HG02763 (cell line): ENCODE measurements around the gene AAGAB.

ENCODE experiments used
- ATAC-seq: cut with Tn5 transposase; IDR thresholded peaks from one replicate; pipeline ENCODE4 v1.9.1; 2021; ENCODE audit warnings: mild to moderate bottlenecking, moderate library complexity; ENCODE audit not compliant: unreplicated experiment

Gene AAGAB

DNA sequence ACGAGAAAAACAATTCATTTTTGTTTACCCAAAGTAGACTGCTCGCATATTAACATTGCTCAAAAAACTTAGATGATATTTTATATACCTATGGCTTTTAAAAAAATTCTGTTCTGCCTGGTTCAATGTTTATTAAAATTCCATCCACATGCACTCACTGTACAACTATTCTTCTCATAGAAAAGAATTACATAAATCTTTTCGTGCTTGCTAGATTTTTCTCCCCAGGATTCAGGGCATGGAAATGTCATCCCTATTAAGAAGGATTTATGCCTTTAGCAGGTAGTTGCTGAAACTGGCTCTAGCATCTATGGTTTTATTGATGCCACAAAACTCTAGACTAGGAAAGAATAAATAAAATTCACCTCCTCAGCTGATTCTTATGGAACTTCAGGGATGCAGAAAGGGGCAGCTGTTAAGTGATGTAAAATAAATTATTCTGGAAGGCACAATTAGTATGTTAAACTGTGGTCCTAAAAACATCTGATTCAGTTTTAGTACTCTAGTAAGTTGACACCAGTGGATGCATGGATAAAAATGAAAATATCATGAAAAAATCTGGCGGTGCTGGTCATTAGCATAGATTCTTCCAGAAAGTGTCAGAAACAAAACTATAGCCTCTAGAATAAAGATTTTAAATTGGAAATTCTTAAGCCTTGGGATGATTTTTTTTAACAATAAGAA is 41.6 kb downstream of the AAGAB start:
- ATAC-seq, result no peak

DNA sequence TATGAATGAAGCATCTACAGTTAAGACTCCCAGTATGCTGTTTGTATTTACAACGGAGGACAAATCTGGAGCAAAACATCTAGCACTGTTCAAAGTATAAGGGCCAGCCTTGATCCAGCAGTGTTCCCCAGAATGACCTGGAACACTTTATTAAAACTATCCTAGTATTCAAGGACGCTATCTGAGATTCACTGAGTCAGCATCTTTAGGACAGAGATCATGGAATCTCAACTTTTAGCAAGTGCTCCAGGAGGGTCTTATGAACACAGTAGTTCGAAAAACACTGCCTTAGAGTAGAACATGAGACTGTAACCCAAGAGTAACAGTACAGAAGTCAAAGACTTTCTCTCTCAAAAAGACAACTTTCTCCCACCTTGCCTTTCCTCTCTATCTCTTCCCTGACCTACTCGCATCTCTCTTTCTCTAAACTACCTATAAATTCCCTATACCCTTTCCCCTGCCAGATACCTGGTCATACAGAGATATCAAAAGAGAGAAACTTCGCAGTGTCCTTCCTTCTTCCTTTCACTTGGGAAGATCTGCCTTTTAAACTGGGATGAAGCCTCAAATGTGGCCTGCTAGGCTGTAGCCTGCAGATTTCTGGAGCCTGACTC is 43.8 kb downstream of the AAGAB start:
- ATAC-seq, result no peak

DNA sequence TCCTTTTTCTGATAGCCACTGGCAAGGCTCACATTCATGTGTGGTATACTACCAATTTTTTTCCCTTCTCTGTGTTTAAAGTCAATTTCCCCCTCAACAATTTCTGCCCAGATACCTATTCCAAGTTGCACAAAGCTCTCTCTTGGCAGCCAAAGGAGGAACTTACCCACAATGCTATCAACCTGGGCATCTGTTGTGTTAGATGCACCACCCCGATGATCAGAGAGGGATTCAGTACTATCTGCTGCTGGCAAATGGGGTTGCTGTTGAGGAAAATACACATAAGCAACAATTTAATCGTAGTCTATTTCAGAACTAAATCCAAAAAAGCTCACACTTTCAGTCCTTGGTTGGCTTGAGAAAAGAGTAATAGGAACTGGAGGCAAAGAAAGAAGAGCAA is 46.1 kb downstream of the AAGAB start:
- no peak for ATAC-seq

DNA sequence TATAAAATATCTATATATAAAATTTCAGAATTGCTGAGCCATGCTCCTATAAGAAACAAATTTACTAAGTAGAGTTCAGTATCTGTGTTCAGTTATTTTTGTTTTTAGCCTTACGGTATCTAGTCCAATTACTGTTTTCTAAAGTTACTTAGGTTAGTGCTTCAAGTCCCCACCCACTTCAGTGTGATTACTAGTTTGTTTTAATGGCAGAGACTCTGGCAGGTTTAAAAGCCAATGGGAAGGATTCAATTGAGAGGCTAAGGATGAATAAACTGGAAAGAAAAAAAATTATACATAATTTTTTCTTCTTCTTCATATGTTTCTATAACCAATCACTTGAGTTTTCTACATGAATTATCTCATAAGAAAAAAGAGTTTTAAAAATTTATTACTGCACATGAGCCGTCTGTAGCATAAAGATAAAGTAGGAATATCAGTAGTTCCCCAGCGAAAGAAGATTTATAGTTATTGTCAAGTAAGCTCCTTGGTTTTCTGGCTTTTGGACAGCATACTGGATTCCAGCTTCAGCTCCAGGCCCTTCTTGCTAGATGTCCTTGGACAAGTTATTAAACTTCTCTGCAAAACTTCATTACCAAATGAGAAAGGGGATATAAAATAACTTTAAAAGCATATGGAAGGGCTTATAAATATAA is 46.8 kb downstream of the AAGAB start:
- no peak for ATAC-seq

- ATAC-seq, result no peak
Observed at GRCh38 chr15:67202991-67203390, 51.5 kb downstream of the AAGAB start.

GRCh38 chr15:67202091-67202490 is 52.4 kb downstream of the AAGAB start:
- no peak for ATAC-seq

GRCh38 chr15:67201136-67201535 is 53.3 kb downstream of the AAGAB start:
- ATAC-seq, result no peak

- no peak for ATAC-seq
Observed at GRCh38 chr15:67199881-67200763, 54.3 kb downstream of the AAGAB start.

DNA sequence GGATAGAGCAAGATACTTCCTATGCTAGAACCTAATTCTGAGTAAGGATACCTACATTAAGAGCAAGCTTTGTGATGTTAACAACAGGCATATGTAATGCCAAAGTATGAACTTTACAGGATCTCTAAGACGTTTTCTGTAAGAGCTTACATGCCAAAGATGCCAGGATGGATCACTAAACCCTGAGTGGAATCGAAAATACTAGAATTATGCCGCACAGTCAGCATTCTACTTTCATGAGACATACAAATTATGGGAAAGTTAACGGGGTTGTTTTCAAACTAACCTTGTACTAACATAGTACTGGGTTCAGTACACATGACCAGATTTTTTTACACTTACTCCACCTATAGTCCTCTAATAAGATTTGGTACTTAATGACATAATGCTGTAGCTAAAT is 55.1 kb downstream of the AAGAB start:
- no peak for ATAC-seq

DNA sequence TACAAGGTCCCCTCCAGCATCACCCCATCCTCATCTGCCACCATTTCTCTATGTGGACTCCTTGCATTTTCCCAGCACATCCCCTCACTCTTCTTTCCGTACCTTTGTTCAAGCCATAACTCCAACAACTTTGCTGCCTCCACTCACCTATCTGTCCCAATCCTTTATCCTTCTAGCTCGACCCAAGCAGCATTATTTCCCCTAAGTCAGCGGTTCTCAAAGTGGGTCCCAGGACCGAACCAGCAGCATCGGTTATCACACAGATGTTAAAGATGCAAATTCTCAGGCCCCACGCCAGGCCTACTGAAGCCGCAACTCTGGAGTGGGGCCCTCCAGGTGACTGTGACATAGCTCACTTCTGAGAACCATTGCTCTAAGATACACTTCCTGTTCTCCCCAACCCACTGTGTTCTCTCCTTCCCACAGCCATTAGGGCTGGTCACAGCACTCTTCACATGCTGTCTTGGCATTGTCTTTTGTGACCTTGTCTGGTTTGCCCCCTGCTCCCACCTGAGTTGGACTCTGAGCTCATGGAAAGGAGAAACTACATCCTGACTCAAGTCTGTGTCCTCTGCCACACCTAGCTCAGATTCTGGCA is 56.2 kb downstream of the AAGAB start:
- no peak for ATAC-seq

GRCh38 chr15:67197364-67197695 is 57.1 kb downstream of the AAGAB start:
- ATAC-seq, result no peak

GRCh38 chr15:67196672-67197363 is 57.6 kb downstream of the AAGAB start:
- no peak for ATAC-seq

GRCh38 chr15:67196222-67196621 is 58.2 kb downstream of the AAGAB start:
- no peak for ATAC-seq

- no peak for ATAC-seq
Observed at GRCh38 chr15:67195305-67195704, 59.2 kb downstream of the AAGAB start.

DNA sequence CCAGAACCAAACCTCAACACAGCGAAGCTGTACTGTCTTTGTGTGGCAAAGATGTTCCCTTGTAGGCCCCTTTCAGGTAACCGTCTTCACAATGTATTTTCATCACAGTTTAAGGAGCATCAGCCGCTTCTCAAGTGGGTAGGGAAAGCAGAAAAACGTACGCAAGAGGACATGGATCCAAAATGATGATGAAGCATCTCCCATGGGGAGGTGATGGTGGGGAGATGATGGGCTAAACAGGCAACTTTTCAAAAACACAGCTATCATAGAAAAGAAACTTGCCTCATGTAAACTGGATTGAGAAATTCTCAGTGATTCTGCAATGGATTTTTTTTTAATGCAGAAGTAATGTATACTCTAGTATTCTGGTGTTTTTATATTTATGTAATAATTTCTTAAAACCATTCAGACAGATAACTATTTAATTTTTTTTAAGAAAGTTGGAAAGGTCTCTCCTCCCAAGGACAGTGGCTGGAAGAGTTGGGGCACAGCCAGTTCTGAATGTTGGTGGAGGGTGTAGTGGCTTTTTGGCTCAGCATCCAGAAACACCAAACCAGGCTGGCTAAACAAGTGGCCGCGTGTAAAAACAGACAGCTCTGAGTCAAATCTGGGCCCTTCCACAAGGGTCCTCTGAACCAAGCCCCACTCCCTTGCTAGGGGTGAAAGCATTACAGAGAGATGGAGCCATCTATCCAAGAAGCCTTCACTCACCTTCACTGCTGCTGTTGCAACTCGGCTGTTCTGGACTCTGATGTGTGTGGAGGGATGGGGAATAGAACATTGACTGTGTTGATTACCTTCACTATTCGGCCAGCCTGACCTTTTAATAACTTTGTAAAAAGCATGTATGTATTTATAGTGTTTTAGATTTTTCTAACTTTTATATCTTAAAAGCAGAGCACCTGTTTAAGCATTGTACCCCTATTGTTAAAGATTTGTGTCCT is 60.0 kb downstream of the AAGAB start:
- no peak for ATAC-seq

DNA sequence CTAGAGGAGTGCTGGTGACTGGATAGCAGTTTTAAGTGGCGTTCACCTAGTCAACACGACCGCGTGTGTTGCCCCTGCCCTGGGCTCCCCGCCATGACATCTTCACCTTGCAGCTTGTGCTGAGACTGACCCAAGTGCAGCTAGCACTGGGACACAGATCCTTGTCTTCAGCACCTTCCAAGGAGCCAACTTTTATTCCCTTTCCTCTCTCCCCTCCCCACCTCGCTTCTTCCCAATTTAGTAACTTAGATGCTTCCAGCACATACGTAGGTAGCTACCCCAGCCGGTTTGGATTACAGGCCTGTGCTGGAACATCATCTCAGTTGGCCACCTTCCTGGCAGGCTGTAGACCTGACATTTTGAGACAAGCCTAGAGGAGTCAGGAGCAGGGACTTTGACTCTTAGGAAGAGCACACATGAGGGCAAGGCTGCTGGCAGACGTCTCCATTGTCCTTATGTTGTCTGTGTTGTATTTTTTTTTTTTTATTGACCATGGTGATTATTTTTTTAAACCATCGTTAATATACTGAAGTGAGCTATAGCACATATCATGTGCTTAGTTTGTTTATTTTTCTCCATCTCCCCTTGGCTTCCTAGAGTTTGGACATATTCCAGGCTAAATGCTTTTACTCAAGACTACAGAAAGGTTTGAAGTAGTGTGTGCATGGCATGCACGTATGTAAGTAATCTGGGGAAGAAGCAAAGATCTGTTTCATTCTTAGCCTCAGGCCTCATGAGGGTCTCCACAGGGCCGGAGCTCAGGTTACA is 61.1 kb downstream of the AAGAB start:
- ATAC-seq, result no peak

- ATAC-seq, result no peak
Observed at GRCh38 chr15:67192185-67192820, 62.2 kb downstream of the AAGAB start.

DNA sequence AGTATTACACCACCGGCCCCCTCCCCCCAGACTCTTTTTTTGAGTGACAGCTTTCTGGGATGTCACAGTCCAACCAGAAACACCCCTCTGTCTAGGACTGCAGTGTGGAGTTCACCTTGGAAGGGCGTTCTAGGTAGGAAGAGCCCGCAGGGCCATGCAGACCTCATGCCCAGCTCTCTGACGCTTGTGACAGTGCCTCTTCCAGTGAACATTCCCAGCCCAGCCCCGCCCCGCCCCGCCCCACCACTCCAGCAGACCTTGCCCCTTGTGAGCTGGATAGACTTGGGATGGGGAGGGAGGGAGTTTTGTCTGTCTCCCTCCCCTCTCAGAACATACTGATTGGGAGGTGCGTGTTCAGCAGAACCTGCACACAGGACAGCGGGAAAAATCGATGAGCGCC is 63.6 kb downstream of the AAGAB start:
- no peak for ATAC-seq
